ENCODE data around the gene PROSER1.
"Not testable (repeated sequence)": the region's sequence is repeated elsewhere in the genome, so short reads cannot be mapped to it uniquely, and the experiment has no call there.

The PROSER1 gene

GRCh38 chr13:39023761-39024160, 14.1 kb downstream of the PROSER1 start:
- no peak for DNase-seq

- DNase-seq: no peak
Observed at GRCh38 chr13:39023316-39023715, 14.6 kb downstream of the PROSER1 start.

GRCh38 chr13:39020853-39021462, 16.9 kb downstream of the PROSER1 start:
- no peak for DNase-seq

- DNase-seq: peak; percentile 51
Observed at GRCh38 chr13:39016787-39017186, 21.1 kb downstream of the PROSER1 start.

GRCh38 chr13:39016087-39016486, 21.8 kb downstream of the PROSER1 start:
- no peak for DNase-seq

GRCh38 chr13:39013462-39013861, 24.4 kb downstream of the PROSER1 start:
- no peak for DNase-seq

GRCh38 chr13:39012608-39013007, 25.3 kb downstream of the PROSER1 start:
- no peak for DNase-seq

- DNase-seq: not testable (repeated sequence)
Observed at GRCh38 chr13:39006371-39007111, 31.3 kb downstream of the PROSER1 start.

- DNase-seq: no peak
Observed at GRCh38 chr13:38998739-38999138, 39.1 kb downstream of the PROSER1 start.

GRCh38 chr13:38993381-38993780, 44.5 kb downstream of the PROSER1 start:
- no peak for DNase-seq

GRCh38 chr13:38990693-38991092, 47.2 kb downstream of the PROSER1 start, which contains the start of gene STOML3:
Gene STOML3, minus strand, starts transcription at chr13:38990831. Its CDS starts 110 bp downstream, at chr13:38990721.
- no peak for DNase-seq

GRCh38 chr13:38981096-38981495, 56.8 kb downstream of the PROSER1 start:
- no peak for DNase-seq

- no peak for DNase-seq
Observed at GRCh38 chr13:38980750-38981078, 57.2 kb downstream of the PROSER1 start.

- DNase-seq: no peak
Observed at GRCh38 chr13:38979891-38980749, 57.8 kb downstream of the PROSER1 start.

- no peak for DNase-seq
Observed at GRCh38 chr13:38970380-38971051, 67.4 kb downstream of the PROSER1 start.

GRCh38 chr13:38969187-38969586, 68.7 kb downstream of the PROSER1 start:
- no peak for DNase-seq

GRCh38 chr13:38967446-38967845, 70.4 kb downstream of the PROSER1 start:
- no peak for DNase-seq

- DNase-seq: no peak
Observed at GRCh38 chr13:38965281-38965680, 72.6 kb downstream of the PROSER1 start.

- DNase-seq: no peak
Observed at GRCh38 chr13:38960175-38960574, 77.7 kb downstream of the PROSER1 start.
